ENCODE results near the gene OGDH. TPM values are rescaled to one million over a fixed set of nuclear protein-coding genes. Genes with fewer than 3 reads are reported as not detected.

Gene OGDH
- total and polyA plus RNA-seq, 2 of the 13 experiments (the other 11 are each of a cell fraction or from before 2014, with no cell fraction given): 17.4 to 25.4 TPM

DNA sequence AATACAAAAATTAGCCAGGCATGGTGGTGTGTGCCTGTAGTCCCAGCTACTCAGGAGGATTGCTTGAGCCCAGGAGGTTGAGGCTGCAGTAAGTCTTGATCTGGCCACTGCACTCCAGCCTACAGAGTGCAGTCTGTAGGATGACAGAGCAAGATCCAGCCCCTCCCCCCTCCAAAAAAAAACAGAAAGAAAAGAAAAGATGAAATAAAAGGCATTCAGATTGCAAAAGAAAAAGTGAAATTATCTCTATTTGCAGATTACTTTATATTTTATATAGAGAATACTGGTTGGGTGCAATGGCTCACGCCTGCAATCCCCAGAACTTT, 121.5 kb downstream of the OGDH start (continued):
- TF ChIP-seq DMAP1 (CRISPR knock-in tag; IDR thresholded peaks at IDR 0.05): no peak

DNA sequence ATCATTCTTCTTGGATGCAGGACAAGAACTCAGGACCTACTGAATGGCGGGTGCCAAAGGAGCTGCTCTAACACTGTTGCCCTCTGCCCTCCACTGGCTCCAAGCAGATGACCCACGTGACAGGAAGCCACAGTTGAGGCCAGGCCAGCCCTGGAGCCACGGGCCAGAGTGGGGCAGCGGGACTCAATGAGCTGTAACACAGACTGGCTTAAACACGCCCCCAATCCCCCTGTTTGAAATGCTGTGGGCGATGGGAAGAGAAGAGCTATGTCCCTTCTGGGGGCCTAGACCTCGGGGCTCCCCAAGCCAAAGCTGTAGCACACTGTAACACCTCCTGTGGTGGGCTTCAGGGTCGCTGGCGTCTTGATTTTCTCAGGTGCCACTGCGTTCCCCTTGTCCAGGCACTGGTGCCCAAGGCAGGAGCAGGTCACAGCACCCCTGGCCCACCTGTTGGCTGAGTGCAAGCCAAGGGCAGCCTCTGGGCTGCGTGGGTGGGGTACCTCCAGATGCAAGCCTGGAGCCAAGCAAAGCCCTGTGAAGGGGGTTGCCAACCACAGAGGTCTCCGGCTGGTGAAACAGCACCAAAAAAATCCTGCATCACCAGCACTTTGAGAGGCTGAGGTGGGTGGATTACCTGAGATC, 123.6 kb downstream of the OGDH start:
- Histone ChIP-seq H3K27ac (ENCODE audit: extremely low read length, insufficient read depth, low read length) (no peak overlapping the region), H3K27me3 (ENCODE audit: control insufficient read depth in 1 of 2, insufficient read depth in 2 of 2, low read length in 2 of 2) (no peaks in the 10 kb centered on the region), H3K9ac (ENCODE audit: insufficient read depth, low read depth, low read length) (no peak overlapping the region), H3K36me3 (replicated peaks in 1 of 2; ENCODE audit: control insufficient read depth in 1 of 2, insufficient read depth in 2 of 2, low read length in 2 of 2) (no peaks in the 10 kb centered on the region), H4K20me1 (ENCODE audit: insufficient read depth, low read length) (no peaks in the 10 kb centered on the region), H3K9me3 (ENCODE audit: low read length) (no peaks in the 10 kb centered on the region), H3K4me1 (ENCODE audit: insufficient read depth, low read length) (peaks cover 26% of the 10 kb centered on the region), H3K4me2 (ENCODE audit: low read depth, low read length) (peak overlapping the region; percentile 33), H2AFZ (ENCODE audit: low read length) (no peak overlapping the region), H3K79me2 (ENCODE audit: insufficient read depth, low read length) (no peaks in the 10 kb centered on the region), H3K4me3 (replicated peaks in 1 of 3; ENCODE audit: insufficient read depth in 1 of 3, low read depth in 2 of 3, low read length in 3 of 3) (peak overlapping the region in 1 of 3 experiments; percentile 7; a peak in 1 of 6 replicates)
- in situ Hi-C loops (cut with HindIII; ENCODE audit: extremely low pct_ligation_motif_present, low pct_unique_long_range_greater_than_20kb): no loop called here
- DNase-seq (ENCODE audit: low spot score) (no peak), ATAC-seq (peak; percentile 87), FAIRE-seq (no peak)
- BruUV-seq (replicated peaks): no TSS peak
- ChIA-PET POLR2A (interaction anchor here (0.9 to 1.0 kb wide), 2 partner anchors 19 to 68 kb away, joined by 3 read pairs; no protein-coding TSS in a partner anchor), CTCF (ENCODE audit: low intra/inter-chr PET ratio, low total read pairs) (no interaction called here)
- intact Hi-C loops (cut with micrococcal nuclease; ENCODE audit: unreplicated experiment): no loop called here
- 53% methylated on average over 9 of the region's 12 CpGs for WGBS (ENCODE audit: low lambda C conversion rate)
- TF ChIP-seq ELF1 (CRISPR knock-in tag; IDR thresholded peaks at IDR 0.05): peak; percentile 47; the same call in 1 of the 2 replicates
- TF ChIP-seq SRY (CRISPR knock-in tag; IDR thresholded peaks at IDR 0.05): no peak
- TF ChIP-seq, protein P1, sequence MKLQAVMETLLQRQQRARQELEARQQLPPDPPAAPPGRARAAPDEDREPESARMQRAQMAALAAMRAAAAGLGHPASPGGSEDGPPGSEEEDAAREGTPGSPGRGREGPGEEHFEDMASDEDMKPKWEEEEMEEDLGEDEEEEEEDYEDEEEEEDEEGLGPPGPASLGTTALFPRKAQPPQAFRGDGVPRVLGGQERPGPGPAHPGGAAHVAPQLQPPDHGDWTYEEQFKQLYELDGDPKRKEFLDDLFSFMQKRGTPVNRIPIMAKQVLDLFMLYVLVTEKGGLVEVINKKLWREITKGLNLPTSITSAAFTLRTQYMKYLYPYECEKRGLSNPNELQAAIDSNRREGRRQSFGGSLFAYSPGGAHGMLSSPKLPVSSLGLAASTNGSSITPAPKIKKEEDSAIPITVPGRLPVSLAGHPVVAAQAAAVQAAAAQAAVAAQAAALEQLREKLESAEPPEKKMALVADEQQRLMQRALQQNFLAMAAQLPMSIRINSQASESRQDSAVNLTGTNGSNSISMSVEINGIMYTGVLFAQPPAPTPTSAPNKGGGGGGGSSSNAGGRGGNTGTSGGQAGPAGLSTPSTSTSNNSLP (IDR thresholded peaks at IDR 0.05; ENCODE audit: low read depth, low read length): no peak
- TF ChIP-seq KLF12 (CRISPR knock-in tag; IDR thresholded peaks at IDR 0.05; ENCODE audit: borderline replicate concordance): no peak
- peak; percentile 36; the same call in 1 of the 2 replicates for TF ChIP-seq POLR2G (IDR thresholded peaks at IDR 0.05; ENCODE audit: low read depth, low read length)
- peak; percentile 63; the same call in 1 of the 2 replicates for TF ChIP-seq ETV5 (CRISPR knock-in tag; IDR thresholded peaks at IDR 0.05; ENCODE audit: borderline replicate concordance)
- peak; percentile 15; the same call in 1 of the 2 replicates for TF ChIP-seq ZFY (CRISPR knock-in tag; IDR thresholded peaks at IDR 0.05)
- TF ChIP-seq SALL1 (CRISPR knock-in tag; IDR thresholded peaks at IDR 0.05): peak; percentile 59; the same call in 1 of the 2 replicates
- peak; percentile 54; the same call in 1 of the 2 replicates for TF ChIP-seq ZBTB38 (CRISPR knock-in tag; IDR thresholded peaks at IDR 0.05)
- TF ChIP-seq, protein P2, sequence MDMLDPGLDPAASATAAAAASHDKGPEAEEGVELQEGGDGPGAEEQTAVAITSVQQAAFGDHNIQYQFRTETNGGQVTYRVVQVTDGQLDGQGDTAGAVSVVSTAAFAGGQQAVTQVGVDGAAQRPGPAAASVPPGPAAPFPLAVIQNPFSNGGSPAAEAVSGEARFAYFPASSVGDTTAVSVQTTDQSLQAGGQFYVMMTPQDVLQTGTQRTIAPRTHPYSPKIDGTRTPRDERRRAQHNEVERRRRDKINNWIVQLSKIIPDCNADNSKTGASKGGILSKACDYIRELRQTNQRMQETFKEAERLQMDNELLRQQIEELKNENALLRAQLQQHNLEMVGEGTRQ (IDR thresholded peaks at IDR 0.05; ENCODE audit: low read depth, low read length): peak; percentile 53
- TF ChIP-seq, protein P2 (CRISPR knock-in tag; IDR thresholded peaks at IDR 0.05; ENCODE audit: borderline replicate concordance): peak; percentile 76; the same call in 1 of the 2 replicates
- TF ChIP-seq ZBTB7B (CRISPR knock-in tag; IDR thresholded peaks at IDR 0.05): 0 out of 2 replicates have a peak, but pooled peaks have one; percentile 34
- TF ChIP-seq, protein P3, sequence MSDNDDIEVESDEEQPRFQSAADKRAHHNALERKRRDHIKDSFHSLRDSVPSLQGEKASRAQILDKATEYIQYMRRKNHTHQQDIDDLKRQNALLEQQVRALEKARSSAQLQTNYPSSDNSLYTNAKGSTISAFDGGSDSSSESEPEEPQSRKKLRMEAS (IDR thresholded peaks at IDR 0.05): 0 out of 2 replicates have a peak, but pooled peaks have one; percentile 18
- no peak for TF ChIP-seq ASH2L (IDR thresholded peaks at IDR 0.05; ENCODE audit: insufficient read length, low read depth, low read length)
- TF ChIP-seq RAD51 (IDR thresholded peaks at IDR 0.05; ENCODE audit: borderline replicate concordance): peak; percentile 61; the same call in 1 of the 2 replicates
- TF ChIP-seq PRMT3 (CRISPR knock-in tag; IDR thresholded peaks at IDR 0.05; ENCODE audit: borderline replicate concordance, low read depth): no peak
- peak; percentile 78 for TF ChIP-seq GABPB1 (CRISPR knock-in tag; IDR thresholded peaks at IDR 0.05)
